Measurements from ENCODE around the gene STK33.

STK33 gene

DNA sequence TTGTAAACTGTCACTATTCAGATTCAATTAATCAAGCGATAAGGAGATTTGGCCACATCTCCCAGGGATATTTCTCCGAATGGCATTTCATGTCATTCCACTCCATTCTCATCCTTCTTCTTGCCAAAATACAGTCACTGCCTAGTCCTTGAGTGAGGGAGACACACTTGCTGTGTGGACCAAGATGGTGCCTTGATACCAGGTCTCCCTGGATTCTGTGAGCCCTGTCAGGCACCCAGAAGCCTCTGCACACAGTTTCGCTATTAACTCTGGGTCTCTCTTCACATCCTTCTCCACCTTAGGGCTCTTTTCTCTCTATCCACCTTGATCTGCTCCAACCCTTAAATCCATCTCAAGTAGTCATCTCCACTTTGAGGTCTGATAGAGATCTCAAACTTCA lies 210.4 kb downstream of the STK33 start:
- no peaks in the 10 kb centered on the region for H3K36me3 ChIP-seq (ENCODE audit: control insufficient read depth, insufficient read depth, low read length)
- no peak for DNase-seq (ENCODE audit: extremely low read depth, insufficient read length)
- H3K27me3 ChIP-seq (replicated peaks; ENCODE audit: control insufficient read depth, insufficient read depth, low read length), result no peaks in the 10 kb centered on the region
- H3K4me3 ChIP-seq (replicated peaks; ENCODE audit: low read depth, low read length), result no peak overlapping the region
- TF ChIP-seq, protein P1, sequence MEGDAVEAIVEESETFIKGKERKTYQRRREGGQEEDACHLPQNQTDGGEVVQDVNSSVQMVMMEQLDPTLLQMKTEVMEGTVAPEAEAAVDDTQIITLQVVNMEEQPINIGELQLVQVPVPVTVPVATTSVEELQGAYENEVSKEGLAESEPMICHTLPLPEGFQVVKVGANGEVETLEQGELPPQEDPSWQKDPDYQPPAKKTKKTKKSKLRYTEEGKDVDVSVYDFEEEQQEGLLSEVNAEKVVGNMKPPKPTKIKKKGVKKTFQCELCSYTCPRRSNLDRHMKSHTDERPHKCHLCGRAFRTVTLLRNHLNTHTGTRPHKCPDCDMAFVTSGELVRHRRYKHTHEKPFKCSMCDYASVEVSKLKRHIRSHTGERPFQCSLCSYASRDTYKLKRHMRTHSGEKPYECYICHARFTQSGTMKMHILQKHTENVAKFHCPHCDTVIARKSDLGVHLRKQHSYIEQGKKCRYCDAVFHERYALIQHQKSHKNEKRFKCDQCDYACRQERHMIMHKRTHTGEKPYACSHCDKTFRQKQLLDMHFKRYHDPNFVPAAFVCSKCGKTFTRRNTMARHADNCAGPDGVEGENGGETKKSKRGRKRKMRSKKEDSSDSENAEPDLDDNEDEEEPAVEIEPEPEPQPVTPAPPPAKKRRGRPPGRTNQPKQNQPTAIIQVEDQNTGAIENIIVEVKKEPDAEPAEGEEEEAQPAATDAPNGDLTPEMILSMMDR (IDR thresholded peaks at IDR 0.05; ENCODE audit: insufficient read depth, low read length, poor library complexity, severe bottlenecking), result no peak

GRCh38 chr11:8383227-8383626 lies 210.8 kb downstream of the STK33 start:
- no peak for DNase-seq (ENCODE audit: extremely low read depth, insufficient read length)
- H3K36me3 ChIP-seq (ENCODE audit: control insufficient read depth, insufficient read depth, low read length), result no peaks in the 10 kb centered on the region
- H3K4me3 ChIP-seq (replicated peaks; ENCODE audit: low read depth, low read length), result no peak overlapping the region
- H3K27me3 ChIP-seq (replicated peaks; ENCODE audit: control insufficient read depth, insufficient read depth, low read length), result no peaks in the 10 kb centered on the region
- TF ChIP-seq, protein P1 (IDR thresholded peaks at IDR 0.05; ENCODE audit: insufficient read depth, low read length, poor library complexity, severe bottlenecking), result no peak

DNA sequence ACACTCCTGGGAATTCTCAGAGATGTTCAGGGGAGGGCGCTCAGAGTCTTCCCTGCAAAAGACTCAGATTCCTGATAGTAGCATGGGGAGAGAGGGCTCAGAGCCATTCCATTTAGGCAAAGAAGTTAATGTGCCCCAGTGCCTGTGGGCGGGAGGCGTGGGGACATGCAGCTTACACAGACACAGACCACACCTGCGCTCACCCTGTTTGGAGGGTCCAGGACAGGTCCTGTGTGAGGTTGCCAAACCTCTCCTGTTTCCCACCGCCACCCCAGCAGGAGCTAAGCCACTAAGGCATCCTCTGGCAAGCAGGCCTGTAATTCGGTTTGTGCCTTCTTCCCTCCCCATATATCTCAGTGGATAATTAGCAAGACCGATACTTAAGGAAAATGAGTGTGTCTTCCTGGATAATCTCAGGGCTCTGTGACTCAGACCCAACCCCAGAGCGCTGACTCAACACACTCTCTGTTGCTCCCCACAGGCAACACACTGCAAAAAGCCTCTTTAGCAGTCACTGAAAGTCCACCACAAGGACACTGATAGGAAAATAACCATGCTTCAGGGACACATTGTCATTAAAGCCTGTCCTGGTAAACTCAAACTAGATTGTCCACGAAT lies 211.5 kb downstream of the STK33 start:
- no peak for DNase-seq (ENCODE audit: extremely low read depth, insufficient read length)
- Histone ChIP-seq H3K36me3 (ENCODE audit: control insufficient read depth, insufficient read depth, low read length) (no peaks in the 10 kb centered on the region), H3K27me3 (replicated peaks; ENCODE audit: control insufficient read depth, insufficient read depth, low read length) (no peaks in the 10 kb centered on the region), H3K4me3 (replicated peaks; ENCODE audit: low read depth, low read length) (no peak overlapping the region)
- TF ChIP-seq, protein P1 (IDR thresholded peaks at IDR 0.05; ENCODE audit: insufficient read depth, low read length, poor library complexity, severe bottlenecking), result no peak

GRCh38 chr11:8381871-8382396 lies 212.1 kb downstream of the STK33 start:
- H3K36me3 ChIP-seq (ENCODE audit: control insufficient read depth, insufficient read depth, low read length), result no peaks in the 10 kb centered on the region
- TF ChIP-seq, protein P1 (IDR thresholded peaks at IDR 0.05; ENCODE audit: insufficient read depth, low read length, poor library complexity, severe bottlenecking), result no peak
- DNase-seq (ENCODE audit: extremely low read depth, insufficient read length), result no peak
- no peaks in the 10 kb centered on the region; the same call in 1 of the 2 replicates for H3K27me3 ChIP-seq (replicated peaks; ENCODE audit: control insufficient read depth, insufficient read depth, low read length)
- H3K4me3 ChIP-seq (replicated peaks; ENCODE audit: low read depth, low read length), result no peak overlapping the region

DNA sequence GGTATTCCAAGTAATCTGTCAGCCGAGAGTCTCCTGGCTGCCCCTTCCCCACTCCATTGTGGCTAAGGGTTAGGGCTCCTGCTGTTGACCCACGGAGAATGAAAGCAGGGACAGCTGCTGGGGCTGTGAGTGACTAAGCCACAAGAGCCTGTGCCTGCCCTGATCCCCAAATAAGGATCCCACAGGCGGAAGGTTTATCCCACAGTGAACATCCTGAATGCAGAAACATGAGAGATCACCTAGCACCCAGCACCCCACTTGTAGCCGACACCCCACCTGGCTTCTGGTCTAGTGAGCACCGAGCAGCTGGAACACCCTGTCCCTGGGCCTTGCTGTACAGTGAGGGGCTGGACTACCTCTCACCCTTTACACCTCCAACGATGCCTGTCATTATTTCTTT lies 212.7 kb downstream of the STK33 start:
- no peak for DNase-seq (ENCODE audit: extremely low read depth, insufficient read length)
- TF ChIP-seq, protein P1 (IDR thresholded peaks at IDR 0.05; ENCODE audit: insufficient read depth, low read length, poor library complexity, severe bottlenecking), result no peak
- Histone ChIP-seq H3K4me3 (replicated peaks; ENCODE audit: low read depth, low read length) (no peak overlapping the region), H3K27me3 (replicated peaks; ENCODE audit: control insufficient read depth, insufficient read depth, low read length) (no peaks in the 10 kb centered on the region; the same call in 1 of the 2 replicates), H3K36me3 (ENCODE audit: control insufficient read depth, insufficient read depth, low read length) (no peaks in the 10 kb centered on the region)

Measured in GM06990 (cell line).